Activated naive CD4-positive, alpha-beta T cell treated with anti-CD3 and anti-CD28 coated beads for 36 hours (primary cell): ENCODE measurements around the gene SEMA7A. TPM values are rescaled to one million over a fixed set of nuclear protein-coding genes. Genes with fewer than 3 reads are reported as not detected.
"Not testable (repeated sequence)": the region's sequence is repeated elsewhere in the genome, so short reads cannot be mapped to it uniquely, and the experiment has no call there.

Experiments
- CTCF ChIA-PET: fragments of 350-600 bp; sonication (Branson Sonifier 250); formaldehyde crosslinking; loops from one replicate; lab custom pipeline; 2021; ENCODE audit warnings: antibody characterized with exemption; lab: Charles Lee
- DNase-seq: peaks from one replicate; pipeline ENCODE4 v3.0.0-alpha.2; 2020
- H3K27ac Mint-ChIP-seq: one replicate; pipeline ENCODE4 v1.8.0; 2021; ENCODE audit warnings: mild to moderate bottlenecking, mixed read lengths
- H3K27me3 Mint-ChIP-seq: one replicate; pipeline ENCODE4 v1.8.0; 2021; ENCODE audit warnings: low read depth, mixed read lengths
- H3K36me3 Mint-ChIP-seq: one replicate; pipeline ENCODE4 v1.8.0; 2021; ENCODE audit warnings: low read depth, mixed read lengths
- H3K4me1 Mint-ChIP-seq: one replicate; pipeline ENCODE4 v1.8.0; 2021; ENCODE audit warnings: low read depth, mixed read lengths
- H3K4me3 Mint-ChIP-seq: one replicate; pipeline ENCODE4 v1.8.0; 2021; ENCODE audit warnings: mild to moderate bottlenecking, moderate library complexity, mixed read lengths
- H3K9me3 Mint-ChIP-seq: one replicate; pipeline ENCODE4 v1.8.0; 2021; ENCODE audit warnings: mixed read lengths
- intact Hi-C: fragments of 100-400 bp; cut with micrococcal nuclease; formaldehyde crosslinking; loops from one replicate; pipeline ENCODE4 v1.15.1; 2023
- total RNA-seq, 2 experiments: library from RNA; stranded (reverse); gene quantifications; one replicate each; pipeline ENCODE4 v1.2.3, GENCODE V29; 2021

SEMA7A gene
- total RNA-seq, 2 experiments from 2014 or later = 45.7 to 46.9 TPM

- H3K27me3 Mint-ChIP-seq = no peaks in the 10 kb centered on the region
- H3K27ac Mint-ChIP-seq = no peak overlapping the region
- CTCF ChIA-PET = interaction anchor here (1.7 kb wide), 1 partner anchor 10 kb away, joined by 4 read pairs; no protein-coding TSS in a partner anchor
- DNase-seq = no peak
- no peaks in the 10 kb centered on the region for H3K9me3 Mint-ChIP-seq
- H3K4me3 Mint-ChIP-seq = no peak overlapping the region
- no peaks in the 10 kb centered on the region for H3K36me3 Mint-ChIP-seq
- peaks cover 67% of the 10 kb centered on the region for H3K4me1 Mint-ChIP-seq
- intact Hi-C loops = no loop called here
These were observed 40.9 kb downstream of the SEMA7A start for GRCh38 chr15:74392902-74393301.

- Mint-ChIP-seq H3K9me3 (no peaks in the 10 kb centered on the region), H3K27ac (no peak overlapping the region), H3K4me1 (peaks cover 63% of the 10 kb centered on the region), H3K36me3 (no peaks in the 10 kb centered on the region), H3K4me3 (no peak overlapping the region), H3K27me3 (no peaks in the 10 kb centered on the region)
- no peak for DNase-seq
- intact Hi-C loops = no loop called here
- CTCF ChIA-PET = interaction anchor here (0.6 to 1.7 kb wide), 2 partner anchors 10 to 378 kb away, joined by 3 to 4 read pairs; no protein-coding TSS in a partner anchor
These were observed 41.3 kb downstream of the SEMA7A start for GRCh38 chr15:74392451-74392830.

GRCh38 chr15:74391582-74392450, 41.9 kb downstream of the SEMA7A start:
- Mint-ChIP-seq H3K4me1 (peaks cover 59% of the 10 kb centered on the region), H3K27me3 (no peaks in the 10 kb centered on the region), H3K36me3 (no peaks in the 10 kb centered on the region), H3K4me3 (no peak overlapping the region), H3K27ac (peak overlapping the region; percentile 77), H3K9me3 (no peaks in the 10 kb centered on the region)
- CTCF ChIA-PET = interaction anchor here (0.6 to 1.3 kb wide), 2 partner anchors 18 to 379 kb away, joined by 3 read pairs; no protein-coding TSS in a partner anchor
- no peak for DNase-seq
- intact Hi-C loops = no loop called here

- CTCF ChIA-PET = interaction anchor here (1.3 kb wide), 1 partner anchor 17 kb away, joined by 3 read pairs; no protein-coding TSS in a partner anchor
- H3K27ac Mint-ChIP-seq = peak overlapping the region; percentile 60
- intact Hi-C loops = no loop called here
- H3K36me3 Mint-ChIP-seq = no peaks in the 10 kb centered on the region
- no peaks in the 10 kb centered on the region for H3K27me3 Mint-ChIP-seq
- no peak for DNase-seq
- H3K4me3 Mint-ChIP-seq = no peak overlapping the region
- no peaks in the 10 kb centered on the region for H3K9me3 Mint-ChIP-seq
- peaks cover 52% of the 10 kb centered on the region for H3K4me1 Mint-ChIP-seq
These were observed 43.0 kb downstream of the SEMA7A start for GRCh38 chr15:74390647-74391288.

- DNase-seq, intact Hi-C loops, H3K27me3 Mint-ChIP-seq, H3K36me3 Mint-ChIP-seq, H3K9me3 Mint-ChIP-seq, H3K4me3 Mint-ChIP-seq: not testable (repeated sequence)
- peak overlapping the region; percentile 60 for H3K27ac Mint-ChIP-seq
- CTCF ChIA-PET = interaction anchor here (1.0 kb wide), 1 partner anchor 11 kb away, joined by 3 read pairs; no protein-coding TSS in a partner anchor
- H3K4me1 Mint-ChIP-seq = peaks cover 57% of the 10 kb centered on the region
These were observed 43.6 kb downstream of the SEMA7A start for GRCh38 chr15:74390049-74390646.

- H3K4me1 Mint-ChIP-seq = peaks cover 60% of the 10 kb centered on the region
- no peak overlapping the region for H3K4me3 Mint-ChIP-seq
- intact Hi-C loops = no loop called here
- no peak for DNase-seq
- H3K36me3 Mint-ChIP-seq = no peaks in the 10 kb centered on the region
- H3K27me3 Mint-ChIP-seq = no peaks in the 10 kb centered on the region
- no peak overlapping the region for H3K27ac Mint-ChIP-seq
- no peaks in the 10 kb centered on the region for H3K9me3 Mint-ChIP-seq
- CTCF ChIA-PET = interaction anchor here (0.6 to 1.5 kb wide), 5 partner anchors 8 to 50 kb away, joined by 3 to 9 read pairs (median 3); no protein-coding TSS in a partner anchor
These were observed 44.3 kb downstream of the SEMA7A start for GRCh38 chr15:74389241-74390048.

- H3K27me3 Mint-ChIP-seq = no peaks in the 10 kb centered on the region
- H3K9me3 Mint-ChIP-seq = no peaks in the 10 kb centered on the region
- H3K4me1 Mint-ChIP-seq = peaks cover 61% of the 10 kb centered on the region
- no peak overlapping the region for H3K4me3 Mint-ChIP-seq
- intact Hi-C loops = no loop called here
- DNase-seq = no peak
- no peak overlapping the region for H3K27ac Mint-ChIP-seq
- CTCF ChIA-PET = interaction anchor here (0.6 to 1.5 kb wide), 4 partner anchors 9 to 51 kb away, joined by 3 to 9 read pairs (median 3); no protein-coding TSS in a partner anchor
- H3K36me3 Mint-ChIP-seq = no peaks in the 10 kb centered on the region
These were observed 45.3 kb downstream of the SEMA7A start for GRCh38 chr15:74388363-74388951.

- Mint-ChIP-seq H3K4me3 (no peak overlapping the region), H3K4me1 (peaks cover 61% of the 10 kb centered on the region), H3K36me3 (no peaks in the 10 kb centered on the region), H3K9me3 (no peaks in the 10 kb centered on the region), H3K27ac (no peak overlapping the region), H3K27me3 (no peaks in the 10 kb centered on the region)
- intact Hi-C loops = no loop called here
- CTCF ChIA-PET = interaction anchor here (13.8 kb wide), 1 partner anchor 54 kb away, joined by 399 read pairs; the partner anchor contains the start of gene SEMA7A
- DNase-seq = no peak
These were observed 46.0 kb downstream of the SEMA7A start for GRCh38 chr15:74387621-74388362.

- no peak for DNase-seq
- Mint-ChIP-seq H3K4me3 (no peak overlapping the region), H3K27me3 (no peaks in the 10 kb centered on the region), H3K4me1 (peaks cover 61% of the 10 kb centered on the region), H3K36me3 (no peaks in the 10 kb centered on the region), H3K27ac (no peak overlapping the region), H3K9me3 (no peaks in the 10 kb centered on the region)
- CTCF ChIA-PET = interaction anchor here (13.8 kb wide), 1 partner anchor 55 kb away, joined by 399 read pairs; the partner anchor contains the start of gene SEMA7A
- intact Hi-C loops = no loop called here
These were observed 46.6 kb downstream of the SEMA7A start for GRCh38 chr15:74387141-74387541.

GRCh38 chr15:74386496-74387140, 47.1 kb downstream of the SEMA7A start:
- intact Hi-C loops = no loop called here
- CTCF ChIA-PET = interaction anchor here (13.8 kb wide), 1 partner anchor 55 kb away, joined by 399 read pairs; the partner anchor contains the start of gene SEMA7A
- no peaks in the 10 kb centered on the region for H3K27me3 Mint-ChIP-seq

More at GRCh38 chr15:74386496-74387140, 47.1 kb downstream of the SEMA7A start:
- no peaks in the 10 kb centered on the region for H3K9me3 Mint-ChIP-seq
- no peaks in the 10 kb centered on the region for H3K36me3 Mint-ChIP-seq
- no peak overlapping the region for H3K27ac Mint-ChIP-seq
- H3K4me3 Mint-ChIP-seq = no peak overlapping the region
- DNase-seq = no peak
- H3K4me1 Mint-ChIP-seq = peaks cover 60% of the 10 kb centered on the region
